ENCODE results near the gene IL34.

Gene IL34

GRCh38 chr16:70689970-70690891, 43.9 kb downstream of the IL34 start:
- no peak for DNase-seq

- no peak for DNase-seq
These were observed 45.1 kb downstream of the IL34 start for GRCh38 chr16:70691223-70692129.

GRCh38 chr16:70692130-70692872, 45.9 kb downstream of the IL34 start:
- DNase-seq, result no peak

GRCh38 chr16:70692873-70693671, 46.7 kb downstream of the IL34 start:
- no peak for DNase-seq

- no peak for DNase-seq
These were observed 47.9 kb downstream of the IL34 start for GRCh38 chr16:70694088-70694867.

- DNase-seq, result no peak
These were observed 48.5 kb downstream of the IL34 start for GRCh38 chr16:70694868-70695218.

GRCh38 chr16:70695331-70696070, 49.1 kb downstream of the IL34 start:
- no peak for DNase-seq

GRCh38 chr16:70696355-70696754, 50.0 kb downstream of the IL34 start:
- DNase-seq, result no peak

GRCh38 chr16:70696952-70697593, 50.7 kb downstream of the IL34 start:
- DNase-seq, result peak in 1 of 2 donors; percentile 7

GRCh38 chr16:70697594-70698170, 51.3 kb downstream of the IL34 start:
- DNase-seq, result no peak

GRCh38 chr16:70698901-70699300, 52.5 kb downstream of the IL34 start:
- no peak for DNase-seq

GRCh38 chr16:70699696-70700095, 53.3 kb downstream of the IL34 start:
- DNase-seq, result no peak

GRCh38 chr16:70700101-70701020, 54.0 kb downstream of the IL34 start:
- no peak for DNase-seq

- DNase-seq, result no peak
These were observed 54.7 kb downstream of the IL34 start for GRCh38 chr16:70701036-70701435.

- DNase-seq, result no peak
These were observed 55.2 kb downstream of the IL34 start for GRCh38 chr16:70701596-70701995.

GRCh38 chr16:70701998-70702397, 55.6 kb downstream of the IL34 start:
- no peak for DNase-seq

GRCh38 chr16:70702624-70703023, 56.3 kb downstream of the IL34 start:
- DNase-seq, result no peak

GRCh38 chr16:70703041-70703834, 56.9 kb downstream of the IL34 start:
- DNase-seq, result no peak
